Prostate gland (tissue), 2 donors: ENCODE results near the gene COQ10B.
"Not testable (repeated sequence)": the region's sequence is repeated elsewhere in the genome, so short reads cannot be mapped to it uniquely, and the experiment has no call there.

Experiments used
- CTCF ChIP-seq, 4 experiments: fragments of 200-600 bp in 2 of 4; fragments of 450-650 bp in 2 of 4; sonication (generic) in 2 of 4; IDR thresholded peaks; 1 replicate in 3 of 4; 2 replicates in 1 of 4; pipeline ENCODE4 v1.5.1; 2016 to 2019; ENCODE audit warnings: antibody characterized with exemption in 4 of 4, mild to moderate bottlenecking in 2 of 4, moderate library complexity in 2 of 4
- POLR2A ChIP-seq: fragments of 450-650 bp; IDR thresholded peaks from one replicate; pipeline ENCODE4 v1.6.1; 2016; ENCODE audit warnings: antibody characterized with exemption, mild to moderate bottlenecking
- POLR2AphosphoS5 ChIP-seq: sonication (generic); formaldehyde crosslinking; IDR thresholded peaks from one replicate; pipeline ENCODE4 v1.6.1; 2017; ENCODE audit warnings: antibody characterized with exemption

- not testable (repeated sequence) for TF ChIP-seq POLR2A; POLR2AphosphoS5; CTCF (IDR thresholded peaks at IDR 0.05)
These were observed 20.8 kb upstream of the COQ10B start for GRCh38 chr2:197432527-197432926.
